ENCODE data around the gene ZSCAN22. TPM values are rescaled to one million over a fixed set of nuclear protein-coding genes. Genes with fewer than 3 reads are reported as not detected.

The ZSCAN22 gene
- total and polyA plus RNA-seq, 2 of the 13 experiments (the other 11 are each of a cell fraction or from before 2014, with no cell fraction given): 2.5 to 3.5 TPM

DNA sequence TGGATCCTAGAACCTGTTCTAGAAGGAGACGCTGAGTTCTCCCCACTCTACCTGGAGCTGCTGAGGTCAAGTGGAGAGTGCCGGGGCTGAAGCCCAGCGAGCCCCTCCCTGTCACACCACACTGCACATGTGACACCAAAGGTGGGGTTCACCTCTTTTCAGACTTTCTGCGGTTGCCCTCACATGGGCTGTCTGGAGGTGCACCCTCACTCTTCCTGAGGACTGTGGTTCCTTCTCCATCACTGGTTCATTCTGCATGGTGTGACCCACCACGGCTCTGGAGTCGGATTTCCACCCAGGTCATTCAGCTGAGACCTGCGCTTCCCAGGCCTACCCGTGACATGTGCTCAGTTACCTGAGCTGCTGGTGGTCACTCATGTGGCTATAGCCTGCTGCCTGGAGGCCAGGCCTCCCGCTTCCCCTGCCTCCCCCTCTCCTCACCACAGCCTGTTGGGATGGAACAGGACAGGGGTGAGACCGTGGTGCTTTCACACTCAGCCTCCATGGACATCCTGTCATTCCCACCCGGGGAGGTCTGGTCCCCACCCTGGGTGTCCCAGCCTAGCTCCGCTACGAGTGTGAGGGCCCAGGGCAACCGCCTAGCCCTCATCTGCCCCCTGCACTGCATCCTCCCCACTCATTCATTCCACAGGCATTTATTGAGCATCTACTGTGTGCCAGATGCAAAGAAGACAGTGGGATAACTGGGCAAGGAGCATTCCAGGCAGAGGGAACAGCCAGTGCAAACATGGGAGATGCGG is 27.1 kb downstream of the ZSCAN22 start (continued):
- TF ChIP-seq, protein P1, sequence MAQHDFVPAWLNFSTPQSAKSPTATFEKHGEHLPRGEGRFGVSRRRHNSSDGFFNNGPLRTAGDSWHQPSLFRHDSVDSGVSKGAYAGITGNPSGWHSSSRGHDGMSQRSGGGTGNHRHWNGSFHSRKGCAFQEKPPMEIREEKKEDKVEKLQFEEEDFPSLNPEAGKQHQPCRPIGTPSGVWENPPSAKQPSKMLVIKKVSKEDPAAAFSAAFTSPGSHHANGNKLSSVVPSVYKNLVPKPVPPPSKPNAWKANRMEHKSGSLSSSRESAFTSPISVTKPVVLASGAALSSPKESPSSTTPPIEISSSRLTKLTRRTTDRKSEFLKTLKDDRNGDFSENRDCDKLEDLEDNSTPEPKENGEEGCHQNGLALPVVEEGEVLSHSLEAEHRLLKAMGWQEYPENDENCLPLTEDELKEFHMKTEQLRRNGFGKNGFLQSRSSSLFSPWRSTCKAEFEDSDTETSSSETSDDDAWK (CRISPR knock-in tag; IDR thresholded peaks at IDR 0.05): no peak
- TF ChIP-seq KDM5B (CRISPR knock-in tag; IDR thresholded peaks at IDR 0.05; ENCODE audit: borderline replicate concordance): 0 out of 2 replicates have a peak, but pooled peaks have one; percentile 27
- TF ChIP-seq, protein P2, sequence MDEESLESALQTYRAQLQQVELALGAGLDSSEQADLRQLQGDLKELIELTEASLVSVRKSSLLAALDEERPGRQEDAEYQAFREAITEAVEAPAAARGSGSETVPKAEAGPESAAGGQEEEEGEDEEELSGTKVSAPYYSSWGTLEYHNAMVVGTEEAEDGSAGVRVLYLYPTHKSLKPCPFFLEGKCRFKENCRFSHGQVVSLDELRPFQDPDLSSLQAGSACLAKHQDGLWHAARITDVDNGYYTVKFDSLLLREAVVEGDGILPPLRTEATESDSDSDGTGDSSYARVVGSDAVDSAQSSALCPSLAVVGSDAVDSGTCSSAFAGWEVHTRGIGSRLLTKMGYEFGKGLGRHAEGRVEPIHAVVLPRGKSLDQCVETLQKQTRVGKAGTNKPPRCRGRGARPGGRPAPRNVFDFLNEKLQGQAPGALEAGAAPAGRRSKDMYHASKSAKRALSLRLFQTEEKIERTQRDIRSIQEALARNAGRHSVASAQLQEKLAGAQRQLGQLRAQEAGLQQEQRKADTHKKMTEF (CRISPR knock-in tag; IDR thresholded peaks at IDR 0.05): no peak
- TF ChIP-seq FOXA3 (CRISPR knock-in tag; IDR thresholded peaks at IDR 0.05): no peak
- TF ChIP-seq AKAP8 (CRISPR knock-in tag; IDR thresholded peaks at IDR 0.05): no peak
- no peak for TF ChIP-seq ATM (IDR thresholded peaks at IDR 0.05; ENCODE audit: borderline replicate concordance)
- TF ChIP-seq ZNF367 (CRISPR knock-in tag; IDR thresholded peaks at IDR 0.05; ENCODE audit: borderline replicate concordance): no peak
- TF ChIP-seq, protein P3, sequence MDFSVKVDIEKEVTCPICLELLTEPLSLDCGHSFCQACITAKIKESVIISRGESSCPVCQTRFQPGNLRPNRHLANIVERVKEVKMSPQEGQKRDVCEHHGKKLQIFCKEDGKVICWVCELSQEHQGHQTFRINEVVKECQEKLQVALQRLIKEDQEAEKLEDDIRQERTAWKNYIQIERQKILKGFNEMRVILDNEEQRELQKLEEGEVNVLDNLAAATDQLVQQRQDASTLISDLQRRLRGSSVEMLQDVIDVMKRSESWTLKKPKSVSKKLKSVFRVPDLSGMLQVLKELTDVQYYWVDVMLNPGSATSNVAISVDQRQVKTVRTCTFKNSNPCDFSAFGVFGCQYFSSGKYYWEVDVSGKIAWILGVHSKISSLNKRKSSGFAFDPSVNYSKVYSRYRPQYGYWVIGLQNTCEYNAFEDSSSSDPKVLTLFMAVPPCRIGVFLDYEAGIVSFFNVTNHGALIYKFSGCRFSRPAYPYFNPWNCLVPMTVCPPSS (IDR thresholded peaks at IDR 0.05): no peak
- no peak for TF ChIP-seq KDM4B (CRISPR knock-in tag; IDR thresholded peaks at IDR 0.05)
- TF ChIP-seq, protein P4, sequence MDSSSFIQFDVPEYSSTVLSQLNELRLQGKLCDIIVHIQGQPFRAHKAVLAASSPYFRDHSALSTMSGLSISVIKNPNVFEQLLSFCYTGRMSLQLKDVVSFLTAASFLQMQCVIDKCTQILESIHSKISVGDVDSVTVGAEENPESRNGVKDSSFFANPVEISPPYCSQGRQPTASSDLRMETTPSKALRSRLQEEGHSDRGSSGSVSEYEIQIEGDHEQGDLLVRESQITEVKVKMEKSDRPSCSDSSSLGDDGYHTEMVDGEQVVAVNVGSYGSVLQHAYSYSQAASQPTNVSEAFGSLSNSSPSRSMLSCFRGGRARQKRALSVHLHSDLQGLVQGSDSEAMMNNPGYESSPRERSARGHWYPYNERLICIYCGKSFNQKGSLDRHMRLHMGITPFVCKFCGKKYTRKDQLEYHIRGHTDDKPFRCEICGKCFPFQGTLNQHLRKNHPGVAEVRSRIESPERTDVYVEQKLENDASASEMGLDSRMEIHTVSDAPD (CRISPR knock-in tag; IDR thresholded peaks at IDR 0.05): no peak
- TF ChIP-seq, protein P5, sequence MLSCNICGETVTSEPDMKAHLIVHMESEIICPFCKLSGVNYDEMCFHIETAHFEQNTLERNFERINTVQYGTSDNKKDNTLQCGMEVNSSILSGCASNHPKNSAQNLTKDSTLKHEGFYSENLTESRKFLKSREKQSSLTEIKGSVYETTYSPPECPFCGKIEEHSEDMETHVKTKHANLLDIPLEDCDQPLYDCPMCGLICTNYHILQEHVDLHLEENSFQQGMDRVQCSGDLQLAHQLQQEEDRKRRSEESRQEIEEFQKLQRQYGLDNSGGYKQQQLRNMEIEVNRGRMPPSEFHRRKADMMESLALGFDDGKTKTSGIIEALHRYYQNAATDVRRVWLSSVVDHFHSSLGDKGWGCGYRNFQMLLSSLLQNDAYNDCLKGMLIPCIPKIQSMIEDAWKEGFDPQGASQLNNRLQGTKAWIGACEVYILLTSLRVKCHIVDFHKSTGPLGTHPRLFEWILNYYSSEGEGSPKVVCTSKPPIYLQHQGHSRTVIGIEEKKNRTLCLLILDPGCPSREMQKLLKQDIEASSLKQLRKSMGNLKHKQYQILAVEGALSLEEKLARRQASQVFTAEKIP (CRISPR knock-in tag; IDR thresholded peaks at IDR 0.05; ENCODE audit: borderline replicate concordance): no peak
- no peak for TF ChIP-seq NFE2L2 (IDR thresholded peaks at IDR 0.05; ENCODE audit: low read length)
- TF ChIP-seq ASH2L (IDR thresholded peaks at IDR 0.05; ENCODE audit: insufficient read length, low read depth, low read length): peak; percentile 27
- no peak for TF ChIP-seq KLF6 (CRISPR knock-in tag; IDR thresholded peaks at IDR 0.05)
- no peak for TF ChIP-seq ZNF552 (CRISPR knock-in tag; IDR thresholded peaks at IDR 0.05; ENCODE audit: borderline replicate concordance)
- TF ChIP-seq PHF21A (CRISPR knock-in tag; IDR thresholded peaks at IDR 0.05): 0 out of 2 replicates have a peak, but pooled peaks have one; percentile 26
- TF ChIP-seq HOXA5 (CRISPR knock-in tag; IDR thresholded peaks at IDR 0.05): peak; percentile 66; the same call in 1 of the 2 replicates
- TF ChIP-seq KMT2A (CRISPR knock-in tag; IDR thresholded peaks at IDR 0.05): no peak
- TF ChIP-seq FOXM1 (CRISPR knock-in tag; IDR thresholded peaks at IDR 0.05): no peak
- TF ChIP-seq, protein P6, sequence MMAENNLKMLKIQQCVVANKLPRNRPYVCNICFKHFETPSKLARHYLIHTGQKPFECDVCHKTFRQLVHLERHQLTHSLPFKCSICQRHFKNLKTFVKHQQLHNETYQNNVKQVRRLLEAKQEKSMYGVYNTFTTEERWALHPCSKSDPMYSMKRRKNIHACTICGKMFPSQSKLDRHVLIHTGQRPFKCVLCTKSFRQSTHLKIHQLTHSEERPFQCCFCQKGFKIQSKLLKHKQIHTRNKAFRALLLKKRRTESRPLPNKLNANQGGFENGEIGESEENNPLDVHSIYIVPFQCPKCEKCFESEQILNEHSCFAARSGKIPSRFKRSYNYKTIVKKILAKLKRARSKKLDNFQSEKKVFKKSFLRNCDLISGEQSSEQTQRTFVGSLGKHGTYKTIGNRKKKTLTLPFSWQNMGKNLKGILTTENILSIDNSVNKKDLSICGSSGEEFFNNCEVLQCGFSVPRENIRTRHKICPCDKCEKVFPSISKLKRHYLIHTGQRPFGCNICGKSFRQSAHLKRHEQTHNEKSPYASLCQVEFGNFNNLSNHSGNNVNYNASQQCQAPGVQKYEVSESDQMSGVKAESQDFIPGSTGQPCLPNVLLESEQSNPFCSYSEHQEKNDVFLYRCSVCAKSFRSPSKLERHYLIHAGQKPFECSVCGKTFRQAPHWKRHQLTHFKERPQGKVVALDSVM (CRISPR knock-in tag; IDR thresholded peaks at IDR 0.05): peak; percentile 90
- no peak for TF ChIP-seq SNAPC2 (CRISPR knock-in tag; IDR thresholded peaks at IDR 0.05)
